Neural cell (in vitro differentiated cells): Measurements from ENCODE around the gene CLSTN2.

Experiments
- EP300 ChIP-seq: fragments of 450-650 bp; conservative IDR thresholded peaks from 2 replicates; pipeline ENCODE4 v1.6.1; 2014; ENCODE audit warnings: antibody characterized with exemption, mild to moderate bottlenecking, moderate library complexity; ENCODE audit not compliant: poor library complexity, severe bottlenecking
- MXI1 ChIP-seq: fragments of 450-650 bp; conservative IDR thresholded peaks from 2 replicates; pipeline ENCODE4 v1.6.1; 2014; ENCODE audit warnings: antibody characterized with exemption, mild to moderate bottlenecking; ENCODE audit not compliant: poor library complexity, severe bottlenecking
- POLR2AphosphoS5 ChIP-seq: IDR thresholded peaks from 2 replicates; pipeline ENCODE4 v1.6.1; 2012
- TAF1 ChIP-seq: IDR thresholded peaks from 2 replicates; pipeline ENCODE4 v1.6.1; 2012; ENCODE audit warnings: low read depth
- TF ChIP-seq, protein P1 (sequence below): fragments of 450-650 bp; IDR thresholded peaks from 2 replicates; pipeline ENCODE4 v1.5.1; 2014; ENCODE audit warnings: antibody characterized with exemption, mild to moderate bottlenecking, moderate library complexity; ENCODE audit not compliant: poor library complexity, severe bottlenecking

DNA sequence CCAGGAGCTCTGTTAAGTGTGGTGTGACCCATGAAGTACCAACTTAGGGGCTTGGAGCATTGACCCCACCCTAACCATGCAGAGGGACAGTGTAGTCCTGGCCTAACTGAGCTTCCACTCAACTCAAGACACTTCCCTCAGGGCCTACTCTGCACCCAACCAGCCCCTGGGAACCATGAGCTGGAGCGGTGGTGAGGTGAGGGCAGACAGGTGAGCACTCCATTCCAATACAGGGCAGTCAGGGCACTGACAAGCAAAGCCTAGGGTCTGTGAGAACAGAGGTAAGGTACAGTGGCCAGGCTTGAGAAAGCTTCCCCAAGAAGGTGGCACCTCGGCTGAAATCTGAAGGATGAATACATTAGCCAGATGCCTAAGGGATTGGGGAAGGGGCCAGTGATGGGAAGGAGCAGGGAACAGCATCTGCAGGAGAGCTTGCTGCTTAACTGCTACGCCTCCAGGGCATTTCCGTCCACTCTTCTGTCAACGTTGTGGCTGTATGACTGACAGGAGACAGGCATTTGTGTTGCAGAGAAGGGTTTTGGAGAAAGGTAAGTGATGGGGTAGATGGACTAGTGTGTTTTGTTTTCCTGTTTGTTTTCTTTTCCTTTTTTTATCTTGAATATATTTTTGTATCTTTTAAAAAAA lies 499.4 kb downstream of the CLSTN2 start:
- no peak for TF ChIP-seq POLR2AphosphoS5
- TF ChIP-seq, protein P1, sequence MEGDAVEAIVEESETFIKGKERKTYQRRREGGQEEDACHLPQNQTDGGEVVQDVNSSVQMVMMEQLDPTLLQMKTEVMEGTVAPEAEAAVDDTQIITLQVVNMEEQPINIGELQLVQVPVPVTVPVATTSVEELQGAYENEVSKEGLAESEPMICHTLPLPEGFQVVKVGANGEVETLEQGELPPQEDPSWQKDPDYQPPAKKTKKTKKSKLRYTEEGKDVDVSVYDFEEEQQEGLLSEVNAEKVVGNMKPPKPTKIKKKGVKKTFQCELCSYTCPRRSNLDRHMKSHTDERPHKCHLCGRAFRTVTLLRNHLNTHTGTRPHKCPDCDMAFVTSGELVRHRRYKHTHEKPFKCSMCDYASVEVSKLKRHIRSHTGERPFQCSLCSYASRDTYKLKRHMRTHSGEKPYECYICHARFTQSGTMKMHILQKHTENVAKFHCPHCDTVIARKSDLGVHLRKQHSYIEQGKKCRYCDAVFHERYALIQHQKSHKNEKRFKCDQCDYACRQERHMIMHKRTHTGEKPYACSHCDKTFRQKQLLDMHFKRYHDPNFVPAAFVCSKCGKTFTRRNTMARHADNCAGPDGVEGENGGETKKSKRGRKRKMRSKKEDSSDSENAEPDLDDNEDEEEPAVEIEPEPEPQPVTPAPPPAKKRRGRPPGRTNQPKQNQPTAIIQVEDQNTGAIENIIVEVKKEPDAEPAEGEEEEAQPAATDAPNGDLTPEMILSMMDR = no peak
- TF ChIP-seq TAF1 = no peak
- TF ChIP-seq MXI1 = no peak
- no peak for TF ChIP-seq EP300
